NK-92 (cell line): ENCODE results near the gene ASMT.
"Not testable (repeated sequence)": the region's sequence is repeated elsewhere in the genome, so short reads cannot be mapped to it uniquely, and the experiment has no call there.

Source experiments
- DNase-seq: peaks from one replicate; lab custom pipeline; 2025; ENCODE audit not compliant: unreplicated experiment; lab: John Stamatoyannopoulos, UW

Gene ASMT

GRCh38 chrX:1614927-1615326 is at the start of gene ASMT:
TSS of gene ASMT (plus strand) at chrX:1615059. CDS start at chrX:1615200, 141 bp downstream.
- no peak for DNase-seq

- DNase-seq: not testable (repeated sequence)
Observed at GRCh38 chrX:1574181-1574580, 40.7 kb upstream of the ASMT start.

GRCh38 chrX:1576201-1576992 is 38.5 kb upstream of the ASMT start:
- DNase-seq: no peak

- DNase-seq: no peak
Observed at GRCh38 chrX:1577845-1578244, 37.0 kb upstream of the ASMT start.

- peak; percentile 1 for DNase-seq
Observed at GRCh38 chrX:1578511-1579173, 36.2 kb upstream of the ASMT start.

GRCh38 chrX:1581132-1581531 is 33.7 kb upstream of the ASMT start:
- DNase-seq: no peak

- no peak for DNase-seq
Observed at GRCh38 chrX:1582686-1583437, 32.0 kb upstream of the ASMT start.

GRCh38 chrX:1584237-1585011 is 30.4 kb upstream of the ASMT start:
- DNase-seq: no peak

GRCh38 chrX:1587161-1587560 is 27.7 kb upstream of the ASMT start:
- DNase-seq: no peak

GRCh38 chrX:1589356-1590130 is 25.3 kb upstream of the ASMT start:
- no peak for DNase-seq

GRCh38 chrX:1591102-1591862 is 23.6 kb upstream of the ASMT start, which contains the start of gene AKAP17A:
TSS of gene AKAP17A (plus strand) at chrX:1591604. CDS start at chrX:1593463, 1,859 bp downstream.
- DNase-seq: peak; percentile 54

- DNase-seq: no peak
Observed at GRCh38 chrX:1591863-1592469, 22.9 kb upstream of the ASMT start.

GRCh38 chrX:1592470-1593142 is 22.3 kb upstream of the ASMT start:
- DNase-seq: no peak

GRCh38 chrX:1593286-1594271 is 21.3 kb upstream of the ASMT start:
- no peak for DNase-seq

- DNase-seq: no peak
Observed at GRCh38 chrX:1595711-1596060, 19.2 kb upstream of the ASMT start.

GRCh38 chrX:1596676-1597344 is 18.0 kb upstream of the ASMT start:
- DNase-seq: no peak
